ENCODE measurements around the gene ADAM11.

ADAM11 gene

DNA sequence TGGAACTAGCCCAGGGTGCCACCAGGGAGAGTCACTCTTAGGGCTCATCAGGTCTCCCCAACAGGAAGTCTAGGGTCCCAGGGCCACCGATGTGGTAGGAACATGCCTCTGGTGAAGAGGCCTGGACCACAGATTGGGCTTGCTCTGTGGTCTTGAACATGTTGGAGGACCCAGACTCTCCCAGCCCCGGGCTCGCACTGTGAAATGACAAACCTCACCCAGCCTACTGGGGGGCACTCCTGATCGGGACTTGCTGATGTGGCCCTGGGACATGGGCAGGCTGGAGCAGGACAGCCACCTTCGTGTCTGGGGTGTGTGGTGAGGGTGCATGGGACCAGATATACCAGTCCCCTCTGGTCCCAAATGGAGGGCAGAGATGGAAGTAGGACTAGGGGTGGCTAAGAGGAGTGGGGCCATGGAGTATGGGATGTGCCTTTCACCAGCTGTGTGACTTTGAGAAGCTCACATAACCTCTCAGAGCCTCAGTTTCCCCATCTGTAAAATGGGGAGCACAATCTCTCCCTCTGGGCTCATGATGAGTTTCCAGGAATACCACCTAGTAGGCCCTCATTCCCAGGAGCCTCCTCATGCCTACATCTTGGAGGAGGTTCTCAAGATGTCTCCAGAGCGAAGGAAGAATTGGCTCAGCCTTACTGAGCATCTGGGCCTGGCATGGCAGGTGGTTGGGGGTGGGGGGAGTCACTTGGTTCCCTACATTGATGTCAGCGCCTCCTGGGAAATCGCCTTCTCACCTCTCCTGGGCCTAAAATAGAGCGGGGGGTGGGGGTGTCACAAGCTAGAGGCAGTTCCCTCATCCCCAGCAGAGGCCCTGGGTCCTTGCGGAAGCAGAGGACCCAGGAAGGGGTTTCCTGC, 1.5 kb upstream of the ADAM11 start:
- DNase-seq, result no peak

DNA sequence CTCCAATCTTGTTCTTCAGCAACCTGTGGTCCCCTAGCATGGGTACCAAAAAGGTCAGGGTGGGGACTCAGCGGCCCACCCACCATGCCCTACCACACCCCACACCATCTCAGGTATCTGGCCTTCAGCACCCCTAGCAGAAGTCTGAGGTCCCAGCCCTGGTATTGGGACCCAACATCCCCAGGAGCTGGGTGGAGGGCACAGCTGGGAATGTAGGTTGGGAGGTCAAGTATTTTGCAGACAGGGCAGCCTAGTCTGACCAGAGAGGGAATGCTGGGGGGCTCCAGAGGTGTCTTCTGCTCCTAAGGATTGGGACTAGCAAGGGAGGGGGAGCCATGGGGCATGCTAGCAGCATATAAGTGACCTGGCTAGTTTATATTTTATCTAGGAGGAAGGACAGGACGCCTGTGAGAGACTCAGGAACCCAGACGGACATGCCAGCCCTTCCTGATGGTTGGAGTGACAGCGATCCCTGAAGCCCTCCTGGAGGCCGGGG, 822 bp upstream of the ADAM11 start:
- DNase-seq, result no peak

DNA sequence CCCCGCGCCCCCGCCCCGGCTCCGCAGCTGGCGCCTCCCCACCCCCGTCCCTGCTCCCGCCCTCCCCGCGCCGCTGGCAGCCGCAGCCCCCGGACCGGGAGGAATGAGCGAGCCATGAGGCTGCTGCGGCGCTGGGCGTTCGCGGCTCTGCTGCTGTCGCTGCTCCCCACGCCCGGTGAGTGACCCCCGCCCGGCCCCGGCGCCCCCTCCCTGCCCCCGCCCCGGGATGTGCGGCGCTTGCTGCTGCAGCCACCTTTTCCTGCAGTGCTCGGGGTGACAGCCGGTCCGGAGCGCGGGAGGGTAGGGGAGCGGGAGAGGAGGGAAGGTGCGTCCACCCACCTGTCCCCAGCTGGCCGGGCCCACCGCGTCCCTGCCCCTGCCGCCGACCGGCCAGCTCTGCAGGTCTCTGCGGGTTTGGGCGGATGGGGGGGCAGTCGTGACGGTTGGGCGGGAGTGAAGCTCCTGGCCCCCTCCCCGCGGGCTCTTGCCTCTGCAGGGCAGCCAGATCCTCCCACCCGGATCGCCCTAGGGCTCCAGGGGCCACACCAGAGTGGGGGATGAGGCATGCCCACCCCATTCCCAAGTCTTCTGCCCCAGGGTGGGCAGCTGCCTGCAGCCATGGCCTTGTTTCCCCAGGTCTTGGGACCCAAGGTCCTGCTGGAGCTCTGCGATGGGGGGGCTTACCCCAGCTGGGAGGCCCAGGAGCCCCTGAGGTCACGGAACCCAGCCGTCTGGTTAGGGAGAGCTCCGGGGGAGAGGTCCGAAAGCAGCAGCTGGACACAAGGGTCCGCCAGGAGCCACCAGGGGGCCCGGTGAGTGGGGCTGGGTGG, 513 bp downstream of the ADAM11 start:
- no peak for DNase-seq

DNA sequence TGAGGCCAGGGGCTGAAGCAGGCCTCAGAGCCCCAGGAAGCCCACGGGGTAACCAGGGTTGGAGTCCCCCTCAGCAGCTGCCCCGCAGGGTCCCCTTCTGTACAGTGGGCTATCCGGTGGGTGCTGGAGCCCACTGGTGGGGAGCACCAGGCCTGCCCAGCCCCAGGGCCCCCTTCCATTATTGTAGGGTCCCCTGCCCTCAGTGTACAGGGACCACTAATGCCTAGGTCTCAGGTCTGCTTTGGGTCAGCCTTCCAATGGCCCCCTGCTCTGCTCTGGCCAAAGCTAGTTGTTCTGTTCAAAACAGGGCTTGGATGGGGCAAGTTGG, 1.1 kb downstream of the ADAM11 start:
- DNase-seq, result no peak

DNA sequence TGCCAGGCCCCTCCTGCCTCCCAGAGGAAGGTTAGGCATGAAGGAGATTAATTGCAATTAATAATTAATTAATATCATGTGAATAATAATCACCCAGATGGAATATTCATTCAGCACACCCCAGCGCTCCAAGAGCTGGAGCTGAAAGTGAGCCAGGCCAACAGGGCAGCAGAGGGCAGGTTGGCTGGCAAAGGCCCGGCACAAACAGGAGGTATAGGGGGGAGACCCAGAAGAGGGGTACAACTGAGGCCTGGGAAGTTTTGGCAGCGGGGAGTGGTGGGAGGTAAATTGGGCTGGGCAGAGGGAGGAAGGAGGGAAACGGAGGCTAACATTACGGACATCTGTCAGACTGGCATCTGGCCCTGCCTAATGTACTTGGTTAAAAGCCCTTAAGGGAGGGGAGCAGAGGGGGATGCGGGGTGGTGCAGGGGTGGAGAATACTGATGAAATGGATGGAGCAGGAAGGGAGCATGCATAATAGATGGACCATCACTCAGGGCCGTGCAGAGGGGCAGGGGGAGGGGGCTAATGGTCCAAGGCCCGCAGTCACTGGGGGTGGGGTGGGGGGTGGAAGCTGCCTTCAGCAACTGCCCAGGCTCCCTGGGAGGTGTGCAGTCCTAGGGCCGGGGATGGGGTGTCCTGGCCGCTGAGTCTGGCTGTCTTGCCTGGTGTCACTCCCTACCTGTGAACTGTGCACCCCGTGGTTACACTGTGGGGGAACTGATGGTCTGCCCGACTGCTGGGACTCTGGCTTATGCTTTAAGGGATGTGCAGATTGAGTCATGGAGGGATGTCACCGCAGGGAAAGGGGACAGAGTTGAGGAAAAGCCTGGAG, 1.9 kb downstream of the ADAM11 start:
- DNase-seq, result no peak

DNA sequence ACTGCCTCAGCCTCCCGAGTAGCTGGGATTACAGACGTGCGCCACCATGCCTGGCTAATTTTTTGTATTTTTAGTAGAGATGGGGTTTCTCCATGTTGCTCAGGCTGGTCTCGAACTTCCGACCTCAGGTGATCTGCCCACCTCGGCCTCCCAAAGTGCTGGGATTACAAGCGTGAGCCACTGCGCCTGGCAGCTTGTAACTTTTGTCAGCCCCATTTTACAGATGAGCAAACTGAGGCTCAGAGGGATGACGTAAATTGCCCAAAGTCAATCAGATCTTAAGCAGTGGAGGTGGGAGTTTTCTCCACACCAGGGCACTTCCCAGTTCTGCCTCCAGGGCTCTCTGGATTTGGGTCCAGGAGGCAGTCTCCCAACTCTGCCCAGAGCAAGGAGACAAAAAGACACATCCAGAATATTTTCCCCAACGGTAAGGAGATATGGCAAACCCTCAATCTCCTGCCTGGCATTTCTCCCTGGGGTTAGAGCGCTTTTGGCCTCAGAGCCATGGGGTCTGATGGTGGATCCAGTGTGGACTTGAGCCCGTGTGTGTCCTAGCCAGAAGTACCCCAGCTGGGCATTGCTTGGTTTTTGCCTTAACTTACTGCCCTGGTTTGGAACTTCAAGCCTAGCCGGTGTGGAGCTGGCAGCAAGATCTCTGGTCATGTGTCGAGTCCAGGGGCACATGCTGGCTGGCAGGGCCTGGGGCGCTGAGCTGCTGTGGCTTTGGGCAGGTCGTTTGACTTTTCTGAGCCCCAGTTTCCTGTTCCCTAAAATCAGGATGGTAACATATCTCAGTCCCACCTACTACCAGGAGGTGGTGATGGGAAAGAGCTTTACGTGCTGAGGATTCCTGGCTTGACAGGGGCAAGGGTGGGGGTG, 3.4 kb downstream of the ADAM11 start:
- no peak for DNase-seq

DNA sequence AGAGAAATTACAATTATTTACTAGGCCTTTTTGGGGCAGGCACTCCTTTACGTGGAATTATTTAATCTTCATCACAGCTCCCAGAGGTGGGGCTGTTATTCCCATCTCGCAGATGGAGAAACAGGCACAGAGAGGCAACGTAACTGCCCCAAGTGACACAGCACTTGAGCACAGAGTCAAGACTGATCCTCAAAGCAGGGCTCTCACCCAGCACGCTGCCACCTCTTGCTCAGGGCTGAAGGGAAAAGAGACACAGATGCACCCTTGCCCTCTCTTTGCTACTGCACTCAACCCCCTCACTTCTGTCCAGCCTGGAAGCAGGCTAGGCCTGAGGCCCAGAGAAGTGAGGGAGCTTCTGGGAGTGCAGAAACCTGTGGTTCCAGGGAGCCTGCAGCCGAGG, 4.4 kb downstream of the ADAM11 start:
- no peak for DNase-seq

DNA sequence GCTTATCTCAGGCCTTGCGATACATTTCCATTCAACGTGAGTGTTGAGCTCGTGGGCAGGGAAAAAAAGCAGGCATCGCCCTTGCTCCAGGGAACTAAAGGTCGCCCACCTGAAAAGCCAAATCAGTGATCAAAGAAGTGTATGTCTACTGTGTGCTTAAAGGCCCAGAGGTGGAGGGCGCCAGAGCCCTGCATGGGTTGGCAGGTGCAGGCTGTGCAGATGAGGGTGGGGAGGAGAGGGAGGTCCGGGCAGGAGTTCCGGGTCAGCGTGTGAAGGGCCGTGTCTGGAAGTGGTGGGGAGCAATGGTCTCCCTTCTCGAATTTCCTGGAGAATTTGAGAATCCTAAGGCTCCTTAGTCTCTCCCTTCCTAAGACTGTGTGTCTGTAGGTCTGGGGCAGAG, 7.2 kb downstream of the ADAM11 start:
- no peak for DNase-seq

DNA sequence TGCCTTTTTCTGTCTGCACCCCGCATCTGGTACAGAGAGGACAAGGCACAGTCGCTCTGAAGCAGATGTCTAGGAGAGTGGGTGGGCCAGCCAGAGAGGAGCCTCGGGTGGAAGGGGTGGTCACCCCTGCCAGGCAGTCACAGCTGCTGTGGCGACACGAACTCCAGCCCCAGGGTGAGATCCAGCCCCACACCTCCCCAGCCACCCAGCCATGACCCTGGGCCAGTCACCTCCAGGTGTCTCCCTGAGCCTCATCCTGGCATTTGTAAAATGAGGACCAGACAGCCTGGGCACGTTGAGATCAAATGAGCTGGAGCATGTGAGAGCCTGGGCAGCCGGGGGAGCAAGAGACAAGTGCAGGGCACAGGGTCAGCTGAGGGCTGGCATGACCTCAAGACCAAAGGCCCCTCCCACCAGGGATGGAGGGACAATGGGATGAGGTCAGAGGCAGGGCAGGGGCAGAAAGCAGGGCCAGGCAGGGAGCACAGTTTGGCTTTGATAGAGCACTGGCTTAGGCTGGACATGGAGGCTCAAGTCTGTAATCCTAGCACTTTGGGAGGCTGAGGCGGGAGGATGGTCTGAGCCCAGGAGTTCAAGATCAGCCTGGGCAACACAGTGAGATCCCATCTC, 7.7 kb downstream of the ADAM11 start:
- no peak for DNase-seq

DNA sequence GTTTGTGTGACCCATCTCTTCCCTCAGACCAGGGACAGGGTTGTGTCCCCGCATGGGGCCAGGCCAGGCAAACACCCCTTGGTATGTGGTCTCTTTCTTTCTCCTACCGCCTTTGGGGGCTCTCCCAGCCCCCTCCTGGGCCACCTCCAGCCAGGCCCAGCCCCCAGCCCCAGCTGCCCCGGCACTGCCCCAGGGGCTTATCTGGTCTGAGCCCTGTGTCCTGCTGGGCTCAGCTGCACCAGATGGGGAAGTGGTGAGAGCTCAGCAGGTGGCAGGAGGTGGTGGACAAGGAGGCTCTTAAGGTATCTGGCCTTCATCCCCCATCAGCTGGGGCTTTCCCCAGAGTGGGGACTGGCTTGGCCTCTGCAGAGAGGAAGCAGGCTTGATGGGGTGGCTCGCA, 8.7 kb downstream of the ADAM11 start:
- DNase-seq, result no peak

DNA sequence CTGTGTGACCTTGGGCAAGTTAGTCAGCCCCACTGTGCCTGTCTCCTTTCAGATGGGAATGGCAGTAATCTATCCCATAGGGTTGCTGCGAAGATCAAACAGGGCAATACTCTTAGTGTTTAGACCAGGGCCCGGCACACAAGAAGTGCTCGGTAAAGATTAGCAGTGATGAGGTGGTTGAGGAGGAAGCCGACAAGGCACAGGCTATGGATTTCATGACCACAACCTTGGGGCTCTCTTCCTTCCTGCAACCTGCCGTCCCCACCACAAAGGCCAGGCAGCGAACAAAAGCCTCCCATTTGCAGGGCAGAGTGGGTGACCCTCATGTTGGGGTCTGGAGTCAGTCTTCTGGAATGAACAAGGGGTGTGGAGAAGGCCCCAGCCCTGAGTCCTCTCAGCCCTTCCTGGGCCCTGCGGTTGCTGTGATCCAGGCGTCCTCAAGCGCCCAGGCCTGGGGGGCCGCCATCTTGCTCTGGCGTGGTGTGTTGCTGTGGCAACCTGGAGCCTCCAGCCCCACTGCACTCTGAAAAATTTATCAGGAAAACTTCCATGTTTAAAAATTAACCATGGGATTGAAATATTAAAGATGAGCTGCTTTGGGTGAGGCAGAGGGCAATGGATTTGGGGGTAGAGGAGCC, 9.8 kb downstream of the ADAM11 start:
- no peak for DNase-seq

DNA sequence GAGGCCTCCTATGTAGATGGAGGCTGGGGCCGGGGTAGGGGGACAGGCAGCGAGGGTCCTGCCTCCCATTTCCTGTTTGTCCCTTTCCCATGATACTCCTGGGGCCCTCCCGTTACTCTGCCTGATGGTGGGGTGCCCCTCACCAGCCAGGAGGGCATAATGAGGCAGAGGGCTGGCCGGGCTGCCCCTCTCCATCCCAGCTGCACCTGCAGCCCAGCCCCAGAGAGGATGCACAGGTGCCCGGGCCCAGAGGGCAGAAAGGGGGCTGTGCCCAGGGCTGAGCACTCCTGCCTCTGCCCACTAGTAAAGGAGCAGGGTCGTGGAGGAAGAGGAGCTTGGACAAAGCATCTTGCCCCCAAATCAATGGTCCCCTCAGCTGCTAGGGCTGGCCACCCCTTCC, 10.4 kb downstream of the ADAM11 start:
- no peak for DNase-seq

DNA sequence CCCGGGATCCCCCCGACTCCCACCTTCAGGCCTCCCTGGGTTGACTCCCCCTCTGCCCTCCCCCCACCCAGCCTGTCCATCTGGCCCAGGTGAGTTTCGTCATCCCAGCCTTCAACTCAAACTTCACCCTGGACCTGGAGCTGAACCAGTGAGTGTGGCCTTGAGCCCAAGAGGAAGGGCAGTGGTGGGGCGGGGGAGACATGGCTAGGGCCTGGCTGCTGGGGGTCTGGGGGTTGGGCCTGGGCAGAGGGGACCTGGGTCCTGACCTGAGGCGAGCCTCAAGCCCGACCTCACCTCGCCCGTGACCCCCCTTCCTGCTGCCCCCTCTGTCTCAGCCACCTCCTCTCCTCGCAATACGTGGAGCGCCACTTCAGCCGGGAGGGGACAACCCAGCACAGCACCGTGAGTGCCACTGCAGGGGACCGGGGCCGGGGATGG, 10.9 kb downstream of the ADAM11 start:
- DNase-seq, result no peak

DNA sequence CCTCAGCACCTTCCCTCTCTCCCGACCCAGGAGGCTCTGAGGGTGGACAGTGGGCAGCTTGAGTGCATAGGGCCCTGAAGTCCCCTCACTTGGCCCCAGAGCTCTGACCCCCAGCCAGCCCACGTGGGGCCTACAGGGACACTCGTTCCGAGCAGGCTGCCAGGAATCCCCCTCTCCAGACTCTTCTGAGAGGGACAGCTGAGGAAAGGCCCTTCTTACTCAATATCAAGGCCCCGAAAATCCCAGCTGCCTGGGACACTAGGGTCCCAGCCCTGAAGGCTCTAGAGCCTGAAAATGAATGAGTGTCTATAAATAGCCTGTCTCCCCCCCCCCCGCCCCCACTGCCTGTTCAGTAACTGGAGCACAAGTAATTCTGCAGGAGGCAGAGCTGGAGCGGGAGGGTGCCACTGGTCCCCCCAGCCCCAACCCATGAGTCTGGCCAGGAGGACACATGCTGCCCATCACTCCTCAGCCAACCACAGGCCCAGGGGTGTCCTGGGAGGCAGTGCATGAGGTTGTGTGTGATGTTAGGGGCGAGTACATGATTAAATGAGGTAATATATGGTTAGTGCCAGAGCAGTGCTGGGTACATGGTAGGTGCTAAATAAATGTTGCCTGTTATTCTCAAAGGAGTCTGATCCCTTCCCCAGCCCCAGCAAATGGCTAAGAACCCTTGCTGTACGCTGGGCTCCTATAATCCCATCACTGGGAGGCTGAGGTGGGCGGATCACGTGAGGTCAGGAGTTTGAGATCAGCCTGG, 11.6 kb downstream of the ADAM11 start:
- DNase-seq, result no peak

DNA sequence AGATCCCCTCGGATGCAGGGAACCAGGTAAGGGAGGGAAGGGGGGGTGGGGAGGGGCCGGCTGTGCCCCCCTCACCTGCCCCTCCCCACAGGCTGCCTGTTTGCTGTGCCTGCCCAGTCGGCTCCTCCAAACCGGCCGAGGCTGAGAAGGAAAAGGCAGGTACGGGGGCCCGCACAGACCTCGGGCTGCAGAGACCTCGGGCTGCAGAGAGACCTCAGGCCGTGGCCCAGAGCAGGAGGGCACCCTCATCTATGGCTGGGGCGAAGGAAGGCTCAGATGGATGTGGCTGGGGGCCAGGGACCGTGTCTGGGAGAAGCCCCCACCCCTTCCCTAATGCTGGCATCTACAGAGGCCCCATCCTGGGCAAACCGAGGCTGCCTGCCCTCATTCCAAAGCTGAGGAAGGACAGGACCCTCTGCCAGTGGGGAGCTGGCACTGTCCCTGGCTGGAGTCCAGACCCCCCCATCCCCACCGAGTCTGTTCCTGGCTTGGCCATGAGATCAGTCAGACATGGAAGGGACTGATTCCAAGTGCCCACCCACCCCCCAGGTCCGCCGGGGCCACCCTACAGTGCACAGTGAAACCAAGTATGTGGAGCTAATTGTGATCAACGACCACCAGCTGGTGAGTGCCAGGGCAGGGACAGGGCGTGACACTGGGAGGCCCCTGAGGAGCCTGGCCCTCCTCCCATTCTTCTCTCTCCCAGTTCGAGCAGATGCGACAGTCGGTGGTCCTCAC, 13.7 kb downstream of the ADAM11 start:
- no peak for DNase-seq

DNA sequence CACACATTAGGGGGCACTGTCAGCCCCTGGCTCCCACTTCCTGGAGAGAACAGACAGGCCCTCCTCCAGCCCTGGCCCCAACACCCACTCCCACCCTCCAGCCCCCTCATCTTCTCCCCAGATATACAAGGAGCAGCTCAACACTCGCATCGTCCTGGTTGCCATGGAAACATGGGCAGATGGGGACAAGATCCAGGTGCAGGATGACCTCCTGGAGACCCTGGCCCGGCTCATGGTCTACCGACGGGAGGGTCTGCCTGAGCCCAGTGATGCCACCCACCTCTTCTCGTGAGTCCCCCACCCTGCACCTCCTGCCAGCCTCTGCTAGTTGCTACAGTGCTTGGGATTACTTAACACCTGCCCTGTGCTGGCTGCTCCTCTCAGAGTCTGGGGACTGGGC, 14.4 kb downstream of the ADAM11 start:
- DNase-seq, result no peak

DNA sequence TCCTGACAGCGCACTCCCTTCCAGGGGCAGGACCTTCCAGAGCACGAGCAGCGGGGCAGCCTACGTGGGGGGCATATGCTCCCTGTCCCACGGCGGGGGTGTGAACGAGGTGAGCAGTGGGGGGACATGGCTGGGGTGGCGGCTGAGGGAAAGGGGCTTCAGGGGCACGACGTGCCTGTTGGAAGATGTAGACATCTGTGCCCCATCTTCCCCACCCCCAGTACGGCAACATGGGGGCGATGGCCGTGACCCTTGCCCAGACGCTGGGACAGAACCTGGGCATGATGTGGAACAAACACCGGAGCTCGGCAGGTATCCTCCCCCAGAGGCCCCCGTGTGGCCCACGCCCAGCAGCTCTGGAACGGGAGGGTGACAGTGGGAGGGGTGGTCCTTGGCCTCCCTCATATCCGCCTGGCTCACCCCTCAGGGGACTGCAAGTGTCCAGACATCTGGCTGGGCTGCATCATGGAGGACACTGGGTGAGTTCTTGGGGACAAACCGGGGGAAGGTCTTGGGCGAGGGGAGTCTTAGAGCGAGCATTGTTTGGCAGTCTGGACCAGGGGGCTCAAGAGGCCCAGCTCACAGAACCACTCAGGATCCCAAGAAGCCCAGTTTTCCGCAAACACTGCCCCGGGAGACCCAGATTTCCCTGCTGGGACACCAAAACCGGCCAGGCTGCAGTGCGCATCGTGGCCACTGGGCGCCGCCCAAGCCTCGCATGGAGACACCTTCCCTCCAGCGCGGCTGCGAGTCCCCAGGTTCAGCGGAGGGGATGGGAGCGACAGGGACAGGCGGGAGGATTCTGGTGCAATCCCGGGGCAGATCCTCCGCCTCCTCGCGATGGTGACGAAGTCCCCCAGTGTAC, 15.7 kb downstream of the ADAM11 start:
- DNase-seq, result peak; percentile 77 to 82

DNA sequence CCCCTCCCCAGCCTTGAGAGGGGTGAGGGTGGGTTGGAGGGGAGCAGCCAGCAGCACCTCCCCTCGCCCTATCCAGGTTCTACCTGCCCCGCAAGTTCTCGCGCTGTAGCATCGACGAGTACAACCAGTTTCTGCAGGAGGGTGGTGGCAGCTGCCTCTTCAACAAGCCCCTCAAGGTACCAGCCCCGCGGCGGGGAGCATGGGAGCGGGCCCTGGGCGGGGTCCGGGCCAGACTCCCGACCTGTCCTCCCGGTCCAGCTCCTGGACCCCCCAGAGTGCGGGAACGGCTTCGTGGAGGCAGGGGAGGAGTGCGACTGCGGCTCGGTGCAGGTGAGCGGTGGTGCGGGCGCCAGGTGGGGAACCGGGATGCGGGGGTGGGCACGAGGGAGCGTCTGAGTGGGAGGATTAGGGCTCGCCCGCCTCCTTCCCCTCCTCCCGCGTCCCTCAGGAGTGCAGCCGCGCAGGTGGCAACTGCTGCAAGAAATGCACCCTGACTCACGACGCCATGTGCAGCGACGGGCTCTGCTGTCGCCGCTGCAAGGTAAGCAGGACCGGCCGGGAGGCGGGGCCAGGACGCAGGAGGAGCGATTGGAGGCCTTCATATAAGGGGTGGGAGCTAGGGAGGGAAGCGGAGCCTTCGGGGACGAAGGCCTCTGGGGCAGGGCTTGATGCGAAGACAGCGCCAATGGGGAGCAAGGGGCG, 16.5 kb downstream of the ADAM11 start:
- peak; percentile 99 for DNase-seq
